ENCODE measurements around the gene IMPG2.

GRCh38 chr3:101223016-101223415, 97.4 kb downstream of the IMPG2 start:
- TF ChIP-seq POLR2A (IDR thresholded peaks at IDR 0.05) (no peak), CTCF (IDR thresholded peaks at IDR 0.05) (no peak)

Measured in right lobe of liver (tissue), 4 donors.